Measurements from ENCODE around the gene APBB1IP.

DNA sequence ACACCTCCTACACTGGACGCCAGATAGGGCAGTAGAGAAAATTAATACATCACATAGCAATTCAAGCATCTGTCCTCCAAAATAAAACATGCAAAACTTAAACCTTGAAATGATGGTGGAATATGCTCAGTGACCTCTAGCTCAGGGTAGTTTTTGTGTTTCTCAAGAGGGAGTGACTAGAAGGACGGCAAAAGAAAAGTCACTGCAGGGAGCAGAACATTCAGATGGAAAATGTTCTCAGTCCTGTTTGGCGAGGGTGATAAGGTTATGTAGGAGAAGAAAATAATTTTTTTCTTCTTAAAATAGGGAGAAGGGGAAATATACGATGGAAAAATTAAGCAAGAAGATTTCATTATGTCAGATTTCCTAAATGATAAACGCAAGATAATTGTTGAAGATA lies 50.9 kb downstream of the APBB1IP start:
- TF ChIP-seq, protein P1, sequence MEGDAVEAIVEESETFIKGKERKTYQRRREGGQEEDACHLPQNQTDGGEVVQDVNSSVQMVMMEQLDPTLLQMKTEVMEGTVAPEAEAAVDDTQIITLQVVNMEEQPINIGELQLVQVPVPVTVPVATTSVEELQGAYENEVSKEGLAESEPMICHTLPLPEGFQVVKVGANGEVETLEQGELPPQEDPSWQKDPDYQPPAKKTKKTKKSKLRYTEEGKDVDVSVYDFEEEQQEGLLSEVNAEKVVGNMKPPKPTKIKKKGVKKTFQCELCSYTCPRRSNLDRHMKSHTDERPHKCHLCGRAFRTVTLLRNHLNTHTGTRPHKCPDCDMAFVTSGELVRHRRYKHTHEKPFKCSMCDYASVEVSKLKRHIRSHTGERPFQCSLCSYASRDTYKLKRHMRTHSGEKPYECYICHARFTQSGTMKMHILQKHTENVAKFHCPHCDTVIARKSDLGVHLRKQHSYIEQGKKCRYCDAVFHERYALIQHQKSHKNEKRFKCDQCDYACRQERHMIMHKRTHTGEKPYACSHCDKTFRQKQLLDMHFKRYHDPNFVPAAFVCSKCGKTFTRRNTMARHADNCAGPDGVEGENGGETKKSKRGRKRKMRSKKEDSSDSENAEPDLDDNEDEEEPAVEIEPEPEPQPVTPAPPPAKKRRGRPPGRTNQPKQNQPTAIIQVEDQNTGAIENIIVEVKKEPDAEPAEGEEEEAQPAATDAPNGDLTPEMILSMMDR (IDR thresholded peaks at IDR 0.05), result no peak
- no peak for TF ChIP-seq POLR2A (IDR thresholded peaks at IDR 0.05)

All from heart left ventricle (tissue), 13 donors.